Vagina (tissue), 2 donors: Measurements from ENCODE around the gene SLC9A9. TPM values are rescaled to one million over a fixed set of nuclear protein-coding genes. Genes with fewer than 3 reads are reported as not detected.
A peak's percentile ranks its signal among the peaks of the same experiment; 100 is the strongest.

ENCODE experiments used
- DNase-seq, 2 donors: peaks; one replicate each; pipeline ENCODE4 v3.0.0-alpha.2; 2017; ENCODE audit errors: extremely low spot score in 2 of 2
- H3K27ac ChIP-seq: fragments of 200-600 bp; sonication (generic); one replicate; pipeline ENCODE4 v1.5.1; 2019
- H3K27me3 ChIP-seq: fragments of 200-600 bp; sonication (generic); one replicate; pipeline ENCODE4 v1.5.1; 2019
- H3K36me3 ChIP-seq, 2 donors: fragments of 200-600 bp; sonication (generic); one replicate each; pipeline ENCODE4 v1.5.1; 2017 to 2019
- H3K4me1 ChIP-seq: fragments of 200-600 bp; sonication (generic); one replicate; pipeline ENCODE4 v1.5.1; 2019
- H3K4me3 ChIP-seq, 2 donors: fragments of 200-600 bp; sonication (generic); 1 replicate in 1 of 2; 2 replicates in 1 of 2; pipeline ENCODE4 v1.5.1; 2016 to 2019
- H3K9me3 ChIP-seq: fragments of 200-600 bp; sonication (generic); one replicate; pipeline ENCODE4 v1.5.1; 2019
- CTCF ChIP-seq, 3 experiments: fragments of 450-650 bp in 2 of 3; fragments of 200-600 bp in 1 of 3; sonication (generic) in 1 of 3; IDR thresholded peaks; one replicate each; pipeline ENCODE4 v1.5.1; 2017 to 2019; ENCODE audit warnings: antibody characterized with exemption in 3 of 3, mild to moderate bottlenecking in 2 of 3, moderate library complexity in 2 of 3
- POLR2A ChIP-seq, 2 donors: fragments of 450-650 bp; IDR thresholded peaks; one replicate each; pipeline ENCODE4 v1.6.1; 2017; ENCODE audit warnings: antibody characterized with exemption in 2 of 2, mild to moderate bottlenecking in 2 of 2, moderate library complexity in 2 of 2
- POLR2AphosphoS5 ChIP-seq, 2 donors: sonication (generic); formaldehyde crosslinking; IDR thresholded peaks; one replicate each; pipeline ENCODE4 v1.9.0; 2017; ENCODE audit warnings: antibody characterized with exemption in 2 of 2, mild to moderate bottlenecking in 2 of 2, low read depth in 1 of 2; ENCODE audit not compliant: insufficient read depth in 1 of 2
- intact Hi-C: fragments of 100-400 bp; cut with DNase I; formaldehyde crosslinking; loops from one replicate; pipeline ENCODE4 v1.15.1; 2023
- total RNA-seq: library from RNA; depleted of rRNA; stranded (reverse); fragments of >200 nt; gene quantifications from one replicate; pipeline ENCODE4 v1.2.3, GENCODE V29; 2016

Gene SLC9A9
- total RNA-seq, 1 donor from 2014 or later: 30.7 TPM

- TF ChIP-seq CTCF (IDR thresholded peaks at IDR 0.05): no peak
- no peak for TF ChIP-seq POLR2A (IDR thresholded peaks at IDR 0.05)
- no peak for TF ChIP-seq POLR2AphosphoS5 (IDR thresholded peaks at IDR 0.05; ENCODE audit: insufficient read depth in 1 of 2, low read depth in 1 of 2)
- intact Hi-C loops: no loop called here
- peak in 1 of 2 donors; percentile 60 for DNase-seq
- H3K27ac ChIP-seq: peak overlapping the region; percentile 2
- H3K36me3 ChIP-seq: no peaks in the 10 kb centered on the region
- H3K4me1 ChIP-seq: peaks cover 14% of the 10 kb centered on the region
- H3K27me3 ChIP-seq: no peaks in the 10 kb centered on the region
- H3K4me3 ChIP-seq: no peak overlapping the region
- H3K9me3 ChIP-seq: no peaks in the 10 kb centered on the region
These were observed 606.2 kb downstream of the SLC9A9 start for GRCh38 chr3:143242101-143242500.

GRCh38 chr3:143241481-143241951 lies 606.8 kb downstream of the SLC9A9 start:
- peak overlapping the region; percentile 2 for H3K27ac ChIP-seq
- DNase-seq: peak in 1 of 2 donors; percentile 67

GRCh38 chr3:143240886-143241285 lies 607.4 kb downstream of the SLC9A9 start:
- H3K9me3 ChIP-seq: no peaks in the 10 kb centered on the region
- TF ChIP-seq POLR2A (IDR thresholded peaks at IDR 0.05) (no peak), CTCF (IDR thresholded peaks at IDR 0.05) (no peak), POLR2AphosphoS5 (IDR thresholded peaks at IDR 0.05; ENCODE audit: insufficient read depth in 1 of 2, low read depth in 1 of 2) (no peak)
- H3K27me3 ChIP-seq: no peaks in the 10 kb centered on the region
- peaks cover 14% of the 10 kb centered on the region for H3K4me1 ChIP-seq
- no peak overlapping the region for H3K4me3 ChIP-seq
- H3K27ac ChIP-seq: no peak overlapping the region
- H3K36me3 ChIP-seq: no peaks in the 10 kb centered on the region
- intact Hi-C loops: no loop called here
- DNase-seq: no peak

More at GRCh38 chr3:143241481-143241951, 606.8 kb downstream of the SLC9A9 start:
- H3K27me3 ChIP-seq: no peaks in the 10 kb centered on the region
- TF ChIP-seq POLR2AphosphoS5 (IDR thresholded peaks at IDR 0.05; ENCODE audit: insufficient read depth in 1 of 2, low read depth in 1 of 2) (no peak), CTCF (IDR thresholded peaks at IDR 0.05) (no peak), POLR2A (IDR thresholded peaks at IDR 0.05) (no peak)
- no peaks in the 10 kb centered on the region for H3K36me3 ChIP-seq
- no peaks in the 10 kb centered on the region for H3K9me3 ChIP-seq
- peaks cover 14% of the 10 kb centered on the region for H3K4me1 ChIP-seq
- H3K4me3 ChIP-seq: no peak overlapping the region
- intact Hi-C loops: no loop called here

- no peak for DNase-seq
- peaks cover 14% of the 10 kb centered on the region for H3K4me1 ChIP-seq
- TF ChIP-seq POLR2A (IDR thresholded peaks at IDR 0.05) (no peak), POLR2AphosphoS5 (IDR thresholded peaks at IDR 0.05; ENCODE audit: insufficient read depth in 1 of 2, low read depth in 1 of 2) (no peak), CTCF (IDR thresholded peaks at IDR 0.05) (no peak)
- H3K9me3 ChIP-seq: no peaks in the 10 kb centered on the region
- H3K27me3 ChIP-seq: no peaks in the 10 kb centered on the region
- no peak overlapping the region for H3K27ac ChIP-seq
- no peak overlapping the region for H3K4me3 ChIP-seq
- intact Hi-C loops: no loop called here
- H3K36me3 ChIP-seq: no peaks in the 10 kb centered on the region
These were observed 609.2 kb downstream of the SLC9A9 start for GRCh38 chr3:143239031-143239430.

- Histone ChIP-seq H3K4me3 (no peak overlapping the region), H3K27ac (no peak overlapping the region), H3K36me3 (no peaks in the 10 kb centered on the region), H3K4me1 (peaks cover 14% of the 10 kb centered on the region), H3K9me3 (no peaks in the 10 kb centered on the region), H3K27me3 (no peaks in the 10 kb centered on the region)
- no peak for TF ChIP-seq POLR2A (IDR thresholded peaks at IDR 0.05)
- no peak for TF ChIP-seq CTCF (IDR thresholded peaks at IDR 0.05)
- no peak for TF ChIP-seq POLR2AphosphoS5 (IDR thresholded peaks at IDR 0.05; ENCODE audit: insufficient read depth in 1 of 2, low read depth in 1 of 2)
- intact Hi-C loops: no loop called here
- peak in 1 of 2 donors; percentile 34 for DNase-seq
These were observed 611.1 kb downstream of the SLC9A9 start for GRCh38 chr3:143237077-143237627.
